ENCODE data around the gene CXCL10. TPM values are rescaled to one million over a fixed set of nuclear protein-coding genes. Genes with fewer than 3 reads are reported as not detected.

The CXCL10 gene
- total and polyA plus RNA-seq, 2 of the 4 experiments (the other 2 are of a cell fraction), result 0.15 to 0.18 TPM

- DNase-seq, result peak; percentile 26
Observed at GRCh38 chr4:76002176-76002575, 21.1 kb downstream of the CXCL10 start.

More at GRCh38 chr4:76002176-76002575, 21.1 kb downstream of the CXCL10 start:
- H2BK5ac ChIP-seq (ENCODE audit: low read depth, low read length, poor library complexity, severe bottlenecking), result no peak overlapping the region
- H2BK15ac ChIP-seq (ENCODE audit: low read depth, low read length), result no peak overlapping the region
- TF ChIP-seq RCOR1 (IDR thresholded peaks at IDR 0.05; ENCODE audit: insufficient replicate concordance, low read length) (no peak), CEBPB (IDR thresholded peaks at IDR 0.05; ENCODE audit: low read depth, low read length) (peak; percentile 67), RFX5 (IDR thresholded peaks at IDR 0.05; ENCODE audit: low read depth, low read length) (no peak), CTCF (conservative IDR thresholded peaks at IDR 0.05; ENCODE audit: low read depth, low read length) (no peak), CHD1 (IDR thresholded peaks at IDR 0.05; ENCODE audit: low read depth, low read length) (no peak), POLR2A (IDR thresholded peaks at IDR 0.05; ENCODE audit: low read depth, low read length) (no peak), ELK1 (IDR thresholded peaks at IDR 0.05; ENCODE audit: borderline replicate concordance, low read depth, low read length) (no peak)
- H4K8ac ChIP-seq (ENCODE audit: low read depth in 2 of 2, low read length in 2 of 2), result no peak overlapping the region
- no peak overlapping the region for H3K4ac ChIP-seq (ENCODE audit: low read depth, low read length)
- no peaks in the 10 kb centered on the region for H3K9me1 ChIP-seq (ENCODE audit: insufficient read depth, low read length)
- H4K5ac ChIP-seq (ENCODE audit: low read depth, low read length), result no peak overlapping the region
- in situ Hi-C loops (cut with MboI; ENCODE audit: low sequenced_read_pairs), result no loop called here
- no peak overlapping the region for H3K18ac ChIP-seq (ENCODE audit: low read depth, low read length)
- H3K9ac ChIP-seq (ENCODE audit: low read depth, low read length), result no peak overlapping the region
- H4K20me1 ChIP-seq (ENCODE audit: insufficient read depth, low read length), result no peaks in the 10 kb centered on the region
- peak overlapping the region; percentile 16; the same call in 1 of the 2 replicates for H2AK5ac ChIP-seq (ENCODE audit: low read depth, low read length)
- H3K27ac ChIP-seq (ENCODE audit: insufficient read depth, low read length), result no peak overlapping the region
- 0 out of 2 replicates have a peak, but pooled peaks cover 2% of the 10 kb centered on the region for H3K4me1 ChIP-seq (ENCODE audit: control insufficient read depth, insufficient read depth, low read length)
- ATAC-seq (ENCODE audit: low read depth), result no peak
- POLR2A ChIA-PET (ENCODE audit: unreplicated experiment), result no interaction called here
- H3K14ac ChIP-seq (replicated peaks; ENCODE audit: low read depth, low read length), result no peak overlapping the region
- H3K4me2 ChIP-seq (ENCODE audit: low read depth, low read length), result no peak overlapping the region
- H3K9me3 ChIP-seq (ENCODE audit: control insufficient read depth, insufficient read depth, low read length), result no peaks in the 10 kb centered on the region
- H4K91ac ChIP-seq (ENCODE audit: insufficient read depth, low read depth, low read length), result peak overlapping the region; percentile 34; the same call in 1 of the 2 replicates
- no peaks in the 10 kb centered on the region for H3K36me3 ChIP-seq (ENCODE audit: control insufficient read depth, insufficient read depth, low read length)
- no peak overlapping the region for H2AK9ac ChIP-seq (replicated peaks; ENCODE audit: low read depth, low read length, poor library complexity)
- no peak overlapping the region for H2BK20ac ChIP-seq (ENCODE audit: low read depth, low read length)
- H2AFZ ChIP-seq (replicated peaks; ENCODE audit: low read length, poor library complexity), result no peak overlapping the region
- CTCF ChIA-PET, result no interaction called here
- dilution Hi-C loops (cut with HindIII; ENCODE audit: low sequenced_read_pairs, unreplicated experiment), result no loop called here
- BruUV-seq (replicated peaks), result no TSS peak
- 79% methylated on average over 2 of the region's 4 CpGs; no CpG with 5 or more reads in 1 of the 2 experiments for WGBS, 2 experiments (ENCODE audit: extremely low coverage in 2 of 2, insufficient read length in 1 of 2)
- H3K23ac ChIP-seq (ENCODE audit: low read depth, low read length), result no peak overlapping the region
- no peaks in the 10 kb centered on the region for H3K79me1 ChIP-seq (ENCODE audit: low read depth in 1 of 2, low read length in 2 of 2)
- no peak overlapping the region for H3K56ac ChIP-seq (ENCODE audit: extremely low read depth, insufficient read depth, low read length)
- no peak overlapping the region for H3K4me3 ChIP-seq (ENCODE audit: insufficient read depth, low read depth, low read length)
- 0 out of 2 replicates have a peak, but pooled peaks cover 4% of the 10 kb centered on the region for H3K27me3 ChIP-seq (ENCODE audit: control insufficient read depth, insufficient read depth, low read length)
- intact Hi-C loops (cut with micrococcal nuclease), result no loop called here
- 0 out of 2 replicates have a peak overlapping the region, but pooled peaks have one; percentile 13 for H2BK120ac ChIP-seq (ENCODE audit: low read depth, low read length)
